Midbrain (tissue), 1 donor: Measurements from ENCODE around the gene PTPRG.

ENCODE experiments used
- DNase-seq: peaks from one replicate; lab custom pipeline; 2025; lab: John Stamatoyannopoulos, UW

PTPRG gene

DNA sequence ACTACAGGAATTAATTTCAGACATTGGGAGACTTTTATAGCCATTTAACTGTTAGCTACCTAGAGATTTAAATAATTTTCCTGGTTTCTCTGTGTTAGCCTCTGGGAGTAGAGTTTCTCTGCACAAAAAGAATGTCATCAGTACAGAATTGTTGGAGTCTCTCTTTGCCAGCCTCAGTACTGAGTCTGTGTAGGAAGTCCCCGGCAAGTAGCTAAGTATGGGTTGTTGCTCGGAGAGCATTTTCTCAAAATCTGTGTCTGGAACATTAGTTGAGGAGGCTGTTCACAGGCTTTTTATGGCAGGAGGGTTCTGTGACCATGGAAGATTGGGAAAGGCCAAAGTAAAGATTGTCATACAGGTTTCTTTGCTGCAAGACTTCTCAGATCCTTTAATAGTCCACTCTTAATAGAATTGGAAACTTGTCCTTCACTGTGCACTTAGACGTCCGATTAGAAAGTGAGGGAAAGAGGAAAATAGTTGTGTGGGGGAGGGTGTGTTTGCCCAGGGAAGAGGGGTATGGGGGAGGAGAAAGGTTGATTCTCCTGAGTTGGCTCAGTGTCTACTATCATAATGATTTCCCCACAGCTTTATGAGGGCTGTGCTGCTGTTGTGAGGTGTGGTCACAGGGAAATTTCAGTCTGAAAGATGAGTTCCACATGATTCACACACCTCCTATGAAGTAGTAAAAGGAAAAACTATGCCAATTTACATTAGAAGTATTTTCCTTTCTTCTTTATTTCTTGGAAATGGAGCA is 207.1 kb downstream of the PTPRG start:
- DNase-seq: no peak

DNA sequence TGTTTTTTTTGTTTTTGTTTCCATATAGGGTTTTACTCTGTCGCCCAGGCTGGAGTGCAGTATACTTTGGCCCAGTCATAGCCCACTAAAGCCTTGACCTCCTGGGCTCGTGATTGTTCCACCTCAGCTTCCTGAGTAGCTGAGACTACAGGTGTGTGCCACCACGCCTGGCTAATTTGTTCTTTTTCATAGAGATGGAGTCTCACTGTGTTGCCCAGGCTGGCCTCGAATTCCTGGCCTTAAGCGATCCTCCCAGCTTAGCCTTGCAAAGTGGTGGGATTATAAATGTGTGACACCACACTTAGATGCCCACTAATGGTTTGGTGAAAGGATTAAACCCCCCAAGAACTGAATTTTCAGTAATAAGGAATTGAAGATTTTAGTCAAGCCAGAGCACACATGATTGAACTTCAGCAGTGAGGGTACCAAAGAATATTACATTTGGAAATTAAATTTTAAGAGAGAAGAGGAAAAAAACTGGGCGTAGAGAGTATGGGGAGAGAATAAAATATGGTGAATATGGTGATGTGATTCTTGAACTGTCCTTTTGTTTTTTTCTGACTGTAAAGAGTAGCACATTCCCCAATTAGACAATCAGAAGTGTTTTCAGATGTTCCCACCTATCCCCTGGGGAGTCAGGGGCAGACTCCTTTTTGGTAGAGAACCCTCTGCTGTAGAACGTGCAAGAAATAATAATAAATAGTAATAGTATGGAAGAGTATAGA is 208.1 kb downstream of the PTPRG start:
- no peak for DNase-seq

- DNase-seq: no peak
These were observed 210.6 kb downstream of the PTPRG start for GRCh38 chr3:61771976-61772375.

GRCh38 chr3:61772456-61772855 is 211.1 kb downstream of the PTPRG start:
- DNase-seq: no peak

GRCh38 chr3:61774279-61774890 is 213.0 kb downstream of the PTPRG start:
- no peak for DNase-seq

GRCh38 chr3:61776390-61776789 is 215.0 kb downstream of the PTPRG start:
- no peak for DNase-seq

DNA sequence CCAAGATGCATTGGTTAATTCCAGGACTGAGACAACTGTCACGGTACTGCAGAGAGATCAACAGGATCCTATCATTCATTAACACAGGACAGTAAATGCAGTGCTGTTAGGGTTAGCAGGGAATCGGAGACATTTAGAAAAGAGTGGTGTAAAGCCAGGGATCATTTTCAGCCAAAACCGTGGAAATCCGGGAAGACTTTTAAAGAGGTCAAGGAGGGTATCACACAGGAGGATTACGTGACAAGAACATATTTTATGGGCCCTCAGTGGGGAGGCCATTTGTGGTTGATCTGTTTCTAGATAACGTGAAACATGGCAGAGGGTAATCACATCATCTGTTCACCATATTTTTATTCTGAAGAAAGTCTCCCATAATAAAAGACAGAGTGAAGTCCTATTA is 216.1 kb downstream of the PTPRG start:
- no peak for DNase-seq

GRCh38 chr3:61778095-61778494 is 216.7 kb downstream of the PTPRG start:
- DNase-seq: no peak

DNA sequence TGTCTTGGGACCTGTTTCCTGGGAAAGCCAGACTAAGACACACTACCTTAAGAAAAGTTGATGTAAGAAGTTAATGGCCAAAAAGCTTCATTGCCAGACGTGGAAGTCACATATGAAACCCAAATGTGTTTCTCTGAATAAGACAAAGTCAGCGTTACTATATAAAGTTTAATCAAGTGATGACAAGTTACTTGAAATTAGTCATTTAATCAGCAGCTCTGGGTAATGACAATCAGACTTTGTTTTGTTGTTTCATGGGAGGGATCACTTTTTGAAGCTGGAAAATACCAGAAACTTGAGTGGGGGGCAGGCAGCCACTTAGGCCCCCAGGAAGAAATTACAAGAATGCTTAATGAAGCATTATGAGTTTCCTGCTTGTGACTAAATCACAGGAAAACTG is 218.6 kb downstream of the PTPRG start:
- no peak for DNase-seq

DNA sequence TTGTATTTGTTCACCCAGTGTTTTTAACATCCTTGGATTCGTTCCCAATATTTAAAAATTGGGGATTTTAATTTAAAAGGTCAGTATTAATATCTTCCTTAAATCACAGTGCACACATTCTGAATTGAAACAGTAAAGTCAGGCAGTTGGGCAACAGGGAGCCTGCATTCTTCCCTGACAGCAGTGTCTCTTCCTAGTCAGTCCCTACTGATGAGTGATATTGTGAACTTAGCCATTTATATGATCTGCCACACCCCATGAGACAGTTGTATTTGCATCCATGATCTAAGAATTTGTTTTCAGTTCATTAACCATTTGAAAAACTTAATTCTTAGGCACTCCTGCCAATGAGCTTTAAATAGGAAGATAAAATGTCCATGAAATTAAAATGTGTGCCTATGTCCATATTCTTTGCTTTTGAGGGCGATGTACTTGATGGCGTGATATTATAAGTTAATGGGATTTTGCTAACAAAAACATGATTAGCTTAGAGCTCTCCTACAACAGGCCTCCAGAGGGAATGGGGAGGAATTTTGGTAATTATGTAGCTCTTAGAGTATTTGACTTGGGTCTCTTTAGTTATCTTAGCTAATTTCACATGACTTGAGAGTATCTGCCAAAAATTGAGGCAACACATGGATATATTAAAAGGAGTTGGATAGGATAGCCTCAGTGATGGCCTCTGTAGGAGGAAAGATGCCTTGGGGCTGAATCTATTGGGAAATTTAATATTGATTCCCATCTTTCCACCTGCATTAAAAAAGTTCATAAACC is 219.3 kb downstream of the PTPRG start:
- DNase-seq: no peak

DNA sequence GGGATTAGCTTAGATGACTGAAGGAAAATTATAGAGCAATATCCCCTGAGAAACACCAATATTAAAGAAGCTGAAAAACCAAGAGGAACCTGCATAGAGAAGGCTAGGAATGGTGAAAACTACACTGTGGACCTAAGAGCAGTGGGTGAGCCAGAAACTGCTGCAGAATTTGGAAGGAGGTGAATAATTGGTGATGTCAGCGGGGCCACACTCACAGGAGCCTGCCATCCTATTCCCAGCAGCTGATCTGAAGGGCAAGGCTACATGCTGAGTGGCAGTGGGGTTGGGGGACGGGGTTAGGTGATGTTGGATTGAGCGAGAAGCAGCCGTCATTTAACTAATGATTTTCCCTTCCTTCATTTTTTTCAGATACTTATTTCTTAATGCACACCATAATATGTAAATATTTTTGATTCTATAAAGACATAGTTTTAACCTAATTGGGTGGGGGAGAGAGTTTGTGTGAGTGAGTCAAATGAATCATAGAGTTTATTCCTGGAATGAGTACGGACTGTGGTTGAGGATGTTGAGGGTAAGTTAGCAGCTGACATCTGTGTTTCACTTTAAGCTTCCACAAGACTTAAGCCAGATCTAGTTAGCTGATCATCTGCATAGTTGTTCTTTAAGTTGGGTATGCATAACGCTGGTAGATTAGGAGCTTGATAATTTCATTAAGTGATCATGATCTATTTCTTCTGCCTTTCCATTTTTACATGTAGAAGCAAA is 222.8 kb downstream of the PTPRG start:
- DNase-seq: no peak

DNA sequence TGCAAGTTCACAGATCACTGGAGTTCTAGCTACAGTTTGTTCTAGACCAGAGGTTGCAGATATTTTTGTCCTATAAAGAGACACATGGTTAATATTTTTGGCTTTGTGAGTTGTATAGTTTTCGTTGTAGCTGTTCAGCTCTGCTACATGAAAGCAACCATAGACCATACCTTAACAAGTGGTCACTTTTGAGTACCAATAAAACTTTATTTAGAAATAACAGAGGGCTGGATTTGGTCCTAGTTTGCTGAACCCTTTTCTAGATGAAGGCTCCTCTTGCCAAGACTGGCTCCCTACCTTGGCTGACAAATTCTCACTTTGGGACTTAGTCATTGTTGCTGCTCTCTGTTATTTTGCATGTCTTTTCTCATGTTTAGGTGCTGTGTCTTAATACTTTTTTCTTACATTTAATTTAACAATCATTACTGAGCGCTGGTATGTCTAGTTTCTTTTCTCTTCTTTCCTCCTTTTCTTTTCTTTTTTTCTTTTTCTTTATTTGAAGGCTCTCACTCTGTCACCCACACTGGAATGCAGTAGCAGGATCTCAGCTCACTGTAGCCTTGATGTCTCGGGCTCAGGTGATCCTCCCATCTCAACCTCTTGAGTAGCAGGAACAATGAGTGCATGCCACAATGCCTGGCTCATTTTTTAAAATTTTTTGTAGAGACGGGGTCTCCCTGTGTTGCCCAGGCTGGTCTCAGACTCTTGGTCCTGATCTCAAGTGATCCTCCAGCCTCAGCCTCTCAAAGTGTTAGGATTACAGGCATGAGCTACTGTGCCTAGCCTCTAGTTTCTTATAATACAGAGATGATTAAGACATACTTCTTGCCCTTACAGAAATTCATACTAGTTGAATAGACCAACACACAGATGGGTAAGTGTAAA is 227.5 kb downstream of the PTPRG start:
- no peak for DNase-seq

DNA sequence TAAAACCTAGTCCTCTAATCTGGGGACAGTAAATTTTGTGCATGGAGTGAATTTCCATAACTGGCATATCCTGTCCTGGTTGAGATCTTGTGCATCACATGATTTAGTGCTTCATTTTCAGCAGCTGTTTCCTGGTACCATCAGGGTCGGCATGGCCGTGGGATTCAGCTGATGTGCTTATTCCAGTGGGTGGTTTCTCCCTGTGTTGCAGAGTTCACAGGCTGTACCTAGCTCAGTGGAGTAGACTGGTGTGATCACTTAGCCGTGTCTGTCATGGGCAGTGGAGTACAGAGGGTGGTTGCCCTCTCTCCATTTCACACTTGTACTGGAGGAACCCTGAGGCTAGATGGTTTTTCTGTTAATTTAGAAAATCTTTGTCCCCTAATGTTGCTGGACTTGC is 228.5 kb downstream of the PTPRG start:
- no peak for DNase-seq

- DNase-seq: no peak
These were observed 229.0 kb downstream of the PTPRG start for GRCh38 chr3:61790411-61790810.

- no peak for DNase-seq
These were observed 231.7 kb downstream of the PTPRG start for GRCh38 chr3:61793056-61793455.

DNA sequence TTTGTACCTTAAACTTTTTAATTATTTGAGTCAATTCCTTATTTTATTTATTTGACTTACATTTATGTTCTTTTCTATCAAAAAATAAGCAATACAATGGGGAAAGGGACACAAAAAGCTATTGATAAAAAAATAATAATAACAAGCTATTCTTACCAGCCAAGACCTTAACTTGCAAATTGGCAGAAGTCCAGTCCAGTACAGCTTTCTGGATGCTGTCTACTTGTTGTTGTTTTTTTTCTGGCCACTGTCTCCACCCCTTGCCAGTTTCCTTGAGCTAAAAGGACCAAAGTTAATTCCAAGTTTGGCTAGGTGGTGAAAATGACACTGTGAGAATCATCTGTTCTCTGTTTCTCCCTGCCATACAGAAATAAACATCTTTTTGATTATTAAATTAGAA is 232.2 kb downstream of the PTPRG start:
- no peak for DNase-seq

DNA sequence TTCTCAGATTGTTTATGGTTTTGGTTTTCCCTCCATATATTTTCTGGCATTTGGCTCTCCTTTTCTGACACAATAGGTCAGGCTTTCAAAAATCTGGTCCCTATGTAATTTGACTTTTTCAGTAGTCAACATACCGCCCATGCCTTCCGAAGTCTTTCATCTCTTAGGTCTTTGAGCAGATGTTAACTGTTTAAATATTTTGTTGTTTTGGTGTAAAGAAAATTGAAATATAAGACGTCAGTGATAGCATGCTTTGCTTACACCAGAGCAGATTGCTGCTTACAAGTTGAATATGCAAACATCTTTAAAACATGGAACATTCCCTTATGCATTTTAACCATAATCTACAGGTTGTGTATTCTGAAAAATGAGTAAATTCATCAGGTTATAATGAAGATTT is 233.0 kb downstream of the PTPRG start:
- no peak for DNase-seq

DNA sequence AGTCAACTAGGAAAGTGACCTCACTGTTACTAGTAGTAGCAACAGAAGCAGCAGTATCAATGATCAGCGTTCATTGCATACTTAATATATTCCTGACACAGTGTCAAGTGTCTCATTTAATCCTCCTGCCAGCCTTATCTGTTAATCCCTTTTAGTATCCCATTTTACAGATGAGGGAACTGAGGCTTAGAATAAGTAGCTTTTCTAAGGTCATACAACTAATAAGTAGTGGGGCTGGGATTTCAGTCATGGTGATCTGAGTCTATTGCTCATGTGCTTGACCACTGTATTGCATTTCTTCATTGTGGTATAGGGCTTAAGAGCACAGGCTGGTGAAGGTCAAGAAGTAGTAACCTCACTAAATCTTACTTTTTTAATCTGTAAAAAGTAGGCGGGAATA is 233.6 kb downstream of the PTPRG start:
- no peak for DNase-seq

- no peak for DNase-seq
These were observed 234.8 kb downstream of the PTPRG start for GRCh38 chr3:61796088-61796680.

GRCh38 chr3:61796911-61797310 is 235.5 kb downstream of the PTPRG start:
- DNase-seq: no peak
